SK-N-SH (cell line): ENCODE data around the gene ENTPD6. TPM values are rescaled to one million over a fixed set of nuclear protein-coding genes. Genes with fewer than 3 reads are reported as not detected.

ENCODE experiments used
- CTCF ChIA-PET: fragments of 300-600, 350-600 bp; formaldehyde crosslinking; extraction: SDS; loops from one replicate; lab custom pipeline; 2021; lab: Yijun Ruan, JAX
- POLR2A ChIA-PET: fragments of 350-600 bp; sonication (Branson Sonifier 250); formaldehyde crosslinking; extraction: SDS; loops from one replicate; lab custom pipeline; 2020; ENCODE audit warnings: antibody characterized with exemption, inconsistent platforms; lab: Yijun Ruan, JAX
- DNase-seq: peaks from one replicate; pipeline ENCODE4 v3.0.0; 2012
- H2AFZ ChIP-seq: fragments of 200-600 bp; sonication (generic); 2 replicates; pipeline ENCODE4 v1.8.1; 2016; ENCODE audit warnings: antibody characterized with exemption, mild to moderate bottlenecking, low read depth
- H3F3A ChIP-seq: fragments of 200-600 bp; sonication (generic); replicated peaks from 2 replicates; pipeline ENCODE3; 2016; ENCODE audit warnings: antibody characterized with exemption, mild to moderate bottlenecking; ENCODE audit not compliant: insufficient read depth
- H3K27ac ChIP-seq, 2 experiments: fragments of 200-500 bp in 1 of 2; fragments of 200-600 bp in 1 of 2; sonication (Bioruptor generic) in 1 of 2; sonication (generic), shearing (Covaris generic) in 1 of 2; 2 replicates each; pipeline versions ENCODE4 v1.5.1 to v1.6.1; 2014 to 2016; ENCODE audit warnings: low read depth in 2 of 2, inconsistent platforms in 1 of 2, low read length in 1 of 2, mild to moderate bottlenecking in 1 of 2, mixed read lengths in 1 of 2
- H3K27me3 ChIP-seq: fragments of 200-600 bp; sonication (generic), shearing (Covaris generic); 2 replicates; pipeline ENCODE4 v1.6.1; 2016; ENCODE audit warnings: mixed run types; ENCODE audit not compliant: insufficient read depth
- H3K36me3 ChIP-seq, 2 experiments: fragments of 200-500 bp in 1 of 2; fragments of 200-600 bp in 1 of 2; sonication (Bioruptor generic) in 1 of 2; sonication (generic) in 1 of 2; replicated peaks in 1 of 2; 2 replicates each; pipeline versions ENCODE3 to v1.5.1; 2014 to 2016; ENCODE audit warnings: low read length in 1 of 2, mild to moderate bottlenecking in 1 of 2; ENCODE audit not compliant: insufficient read depth in 2 of 2, control insufficient read depth in 1 of 2
- H3K4me1 ChIP-seq, 2 experiments: fragments of 200-500 bp in 1 of 2; fragments of 200-600 bp in 1 of 2; sonication (Bioruptor generic) in 1 of 2; sonication (generic), shearing (Covaris generic) in 1 of 2; 2 replicates each; pipeline versions ENCODE4 v1.5.1 to v1.6.1; 2014 to 2016; ENCODE audit warnings: low read depth in 1 of 2, low read length in 1 of 2, mixed run types in 1 of 2; ENCODE audit not compliant: insufficient read depth in 2 of 2, control insufficient read depth in 1 of 2
- H3K4me2 ChIP-seq: fragments of 200-600 bp; sonication (generic), shearing (Covaris generic); 2 replicates; pipeline ENCODE4 v1.6.1; 2017; ENCODE audit warnings: mixed run types
- H3K4me3 ChIP-seq, 2 experiments: fragments of 200-500 bp in 1 of 2; fragments of 200-600 bp in 1 of 2; sonication (Bioruptor generic) in 1 of 2; sonication (generic), shearing (Covaris generic) in 1 of 2; 2 replicates each; pipeline versions ENCODE4 v1.5.1 to v1.8.1; 2014 to 2016; ENCODE audit warnings: low read depth in 2 of 2, inconsistent platforms in 1 of 2, low read length in 1 of 2, mild to moderate bottlenecking in 1 of 2, mixed read lengths in 1 of 2, moderate library complexity in 1 of 2
- H3K79me2 ChIP-seq: fragments of 200-600 bp; sonication (generic); 2 replicates; pipeline ENCODE4 v1.8.1; 2017; ENCODE audit warnings: mild to moderate bottlenecking; ENCODE audit not compliant: insufficient read depth
- H3K9ac ChIP-seq: fragments of 200-600 bp; sonication (generic); 2 replicates; pipeline ENCODE4 v1.6.1; 2017; ENCODE audit warnings: mixed run types
- H3K9me2 ChIP-seq: fragments of 200-600 bp; sonication (generic); 2 replicates; pipeline ENCODE4 v1.6.1; 2017; ENCODE audit warnings: mixed run types
- H3K9me3 ChIP-seq: fragments of 200-600 bp; sonication (generic); 2 replicates; pipeline ENCODE4 v1.6.1; 2017; ENCODE audit warnings: mixed run types, mild to moderate bottlenecking, moderate library complexity
- H4K20me1 ChIP-seq: fragments of 200-600 bp; sonication (generic); 2 replicates; pipeline ENCODE4 v1.6.1; 2017; ENCODE audit warnings: mild to moderate bottlenecking, mixed run types; ENCODE audit not compliant: insufficient read depth
- CHD2 ChIP-seq: fragments of 150-350 bp; IDR thresholded peaks from 2 replicates; pipeline ENCODE4 v1.6.1; 2018; ENCODE audit warnings: low read length; ENCODE audit not compliant: partially characterized antibody
- FOXJ3 ChIP-seq: sonication (generic); formaldehyde crosslinking; IDR thresholded peaks from 2 replicates; pipeline ENCODE4 v1.5.1; 2020; ENCODE audit warnings: mild to moderate bottlenecking, missing genetic modification reagents
- GABPA ChIP-seq: IDR thresholded peaks from 2 replicates; pipeline ENCODE4 v1.4.0; 2012; ENCODE audit warnings: low read depth, mild to moderate bottlenecking
- MEF2A ChIP-seq: IDR thresholded peaks from 2 replicates; pipeline ENCODE4 v1.4.0; 2012; ENCODE audit warnings: low read depth, borderline replicate concordance
- POLR2AphosphoS5 ChIP-seq: IDR thresholded peaks from 2 replicates; pipeline ENCODE4 v1.6.1; 2012; ENCODE audit warnings: low read depth, low read length
- RAD21 ChIP-seq: IDR thresholded peaks from 2 replicates; pipeline ENCODE4 v1.6.1; 2012; ENCODE audit warnings: mild to moderate bottlenecking, low read length
- RCOR1 ChIP-seq: fragments of 150-350 bp; IDR thresholded peaks from 2 replicates; pipeline ENCODE4 v1.6.1; 2017; ENCODE audit warnings: antibody characterized with exemption, low read length
- SMC3 ChIP-seq: IDR thresholded peaks from 2 replicates; pipeline ENCODE4 v1.6.1; 2012; ENCODE audit warnings: low read depth, low read length, improper control_type of control experiment
- TAF1 ChIP-seq: IDR thresholded peaks from 2 replicates; pipeline ENCODE4 v1.6.1; 2012; ENCODE audit warnings: low read depth, mild to moderate bottlenecking, low read length, moderate library complexity, borderline replicate concordance
- WGBS: methylation state at CpG from one replicate; pipeline ENCODE4 v1.1.6; 2017; ENCODE audit warnings: low lambda C conversion rate; 5-methylcytosine and 5-hydroxymethylcytosine counted together
- polyA plus RNA-seq, 3 experiments: library from polyadenylated mRNA; depleted of rRNA; stranded (reverse); fragments of >200 nt; gene quantifications; 2 replicates each; pipeline ENCODE4 v1.2.3, GENCODE V29; 2012
- TF ChIP-seq, protein P1 (sequence below): fragments of 150-350 bp; IDR thresholded peaks from 2 replicates; pipeline ENCODE4 v1.6.1; 2017; ENCODE audit warnings: antibody characterized with exemption, low read length, low read depth, borderline replicate concordance
- TF ChIP-seq, protein P2 (sequence below): IDR thresholded peaks from 2 replicates; pipeline ENCODE4 v1.6.1; 2012; ENCODE audit warnings: mild to moderate bottlenecking, low read depth, low read length, moderate library complexity
- TF ChIP-seq, protein P3 (sequence below): IDR thresholded peaks from 2 replicates; pipeline ENCODE4 v1.4.0; 2012; ENCODE audit warnings: low read depth
- TF ChIP-seq, protein P4 (sequence below): fragments of 150-350 bp; IDR thresholded peaks from 2 replicates; pipeline ENCODE4 v1.6.1; 2016; ENCODE audit warnings: mild to moderate bottlenecking, low read depth, low read length
- TF ChIP-seq, protein P5 (sequence below): IDR thresholded peaks from 2 replicates; pipeline ENCODE4 v1.4.0; 2012; ENCODE audit warnings: low read depth, borderline replicate concordance

The ENTPD6 gene
- polyA plus RNA-seq, 1 of the 3 experiments (the other 2 are of a cell fraction) = 76.1 TPM

DNA sequence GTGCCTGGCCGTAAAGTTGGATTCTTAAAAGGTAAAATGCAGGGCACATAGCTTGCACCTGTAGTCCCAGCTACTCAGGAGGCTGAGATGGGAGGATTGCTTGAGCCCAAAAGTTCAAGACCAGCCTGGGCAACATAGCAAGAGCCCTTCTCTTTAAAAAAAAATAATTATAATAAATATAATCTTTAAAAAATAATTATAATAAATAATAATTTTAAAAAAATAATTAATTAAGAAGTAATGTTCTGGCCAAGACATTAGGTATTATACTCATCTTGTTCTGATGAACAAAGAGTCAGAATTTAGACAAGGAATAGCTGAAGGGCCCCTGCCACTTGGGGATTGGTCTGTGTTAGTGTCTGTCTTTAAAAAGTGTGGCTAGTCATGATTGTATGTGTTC is 13.9 kb downstream of the ENTPD6 start:
- ChIA-PET POLR2A (interaction anchor here (0.7 kb wide), 1 partner anchor 87 kb away, joined by 3 read pairs; no protein-coding TSS in a partner anchor), CTCF (no interaction called here)
- 94% methylated on average over 1 of the region's 1 CpG for WGBS

More for the DNA sequence above, 13.9 kb downstream of the ENTPD6 start:
- H3K4me3 ChIP-seq = no peak overlapping the region
- no peak overlapping the region for H3K9ac ChIP-seq
- no peaks in the 10 kb centered on the region for H3K9me2 ChIP-seq
- DNase-seq = no peak
- peaks cover 10 to 27% of the 10 kb centered on the region in 2 experiments for H3K36me3 ChIP-seq
- no peaks in the 10 kb centered on the region for H3F3A ChIP-seq
- no peak overlapping the region for H3K27ac ChIP-seq
- TF ChIP-seq, protein P1, sequence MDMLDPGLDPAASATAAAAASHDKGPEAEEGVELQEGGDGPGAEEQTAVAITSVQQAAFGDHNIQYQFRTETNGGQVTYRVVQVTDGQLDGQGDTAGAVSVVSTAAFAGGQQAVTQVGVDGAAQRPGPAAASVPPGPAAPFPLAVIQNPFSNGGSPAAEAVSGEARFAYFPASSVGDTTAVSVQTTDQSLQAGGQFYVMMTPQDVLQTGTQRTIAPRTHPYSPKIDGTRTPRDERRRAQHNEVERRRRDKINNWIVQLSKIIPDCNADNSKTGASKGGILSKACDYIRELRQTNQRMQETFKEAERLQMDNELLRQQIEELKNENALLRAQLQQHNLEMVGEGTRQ = no peak
- TF ChIP-seq CHD2 (no peak), GABPA (no peak), RAD21 (no peak), MEF2A (no peak), SMC3 (no peak), RCOR1 (no peak), POLR2AphosphoS5 (no peak), TAF1 (no peak), FOXJ3 (CRISPR knock-in tag) (no peak)
- TF ChIP-seq, protein P2, sequence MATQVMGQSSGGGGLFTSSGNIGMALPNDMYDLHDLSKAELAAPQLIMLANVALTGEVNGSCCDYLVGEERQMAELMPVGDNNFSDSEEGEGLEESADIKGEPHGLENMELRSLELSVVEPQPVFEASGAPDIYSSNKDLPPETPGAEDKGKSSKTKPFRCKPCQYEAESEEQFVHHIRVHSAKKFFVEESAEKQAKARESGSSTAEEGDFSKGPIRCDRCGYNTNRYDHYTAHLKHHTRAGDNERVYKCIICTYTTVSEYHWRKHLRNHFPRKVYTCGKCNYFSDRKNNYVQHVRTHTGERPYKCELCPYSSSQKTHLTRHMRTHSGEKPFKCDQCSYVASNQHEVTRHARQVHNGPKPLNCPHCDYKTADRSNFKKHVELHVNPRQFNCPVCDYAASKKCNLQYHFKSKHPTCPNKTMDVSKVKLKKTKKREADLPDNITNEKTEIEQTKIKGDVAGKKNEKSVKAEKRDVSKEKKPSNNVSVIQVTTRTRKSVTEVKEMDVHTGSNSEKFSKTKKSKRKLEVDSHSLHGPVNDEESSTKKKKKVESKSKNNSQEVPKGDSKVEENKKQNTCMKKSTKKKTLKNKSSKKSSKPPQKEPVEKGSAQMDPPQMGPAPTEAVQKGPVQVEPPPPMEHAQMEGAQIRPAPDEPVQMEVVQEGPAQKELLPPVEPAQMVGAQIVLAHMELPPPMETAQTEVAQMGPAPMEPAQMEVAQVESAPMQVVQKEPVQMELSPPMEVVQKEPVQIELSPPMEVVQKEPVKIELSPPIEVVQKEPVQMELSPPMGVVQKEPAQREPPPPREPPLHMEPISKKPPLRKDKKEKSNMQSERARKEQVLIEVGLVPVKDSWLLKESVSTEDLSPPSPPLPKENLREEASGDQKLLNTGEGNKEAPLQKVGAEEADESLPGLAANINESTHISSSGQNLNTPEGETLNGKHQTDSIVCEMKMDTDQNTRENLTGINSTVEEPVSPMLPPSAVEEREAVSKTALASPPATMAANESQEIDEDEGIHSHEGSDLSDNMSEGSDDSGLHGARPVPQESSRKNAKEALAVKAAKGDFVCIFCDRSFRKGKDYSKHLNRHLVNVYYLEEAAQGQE = no peak
- TF ChIP-seq, protein P3, sequence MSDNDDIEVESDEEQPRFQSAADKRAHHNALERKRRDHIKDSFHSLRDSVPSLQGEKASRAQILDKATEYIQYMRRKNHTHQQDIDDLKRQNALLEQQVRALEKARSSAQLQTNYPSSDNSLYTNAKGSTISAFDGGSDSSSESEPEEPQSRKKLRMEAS = no peak
- TF ChIP-seq, protein P4, sequence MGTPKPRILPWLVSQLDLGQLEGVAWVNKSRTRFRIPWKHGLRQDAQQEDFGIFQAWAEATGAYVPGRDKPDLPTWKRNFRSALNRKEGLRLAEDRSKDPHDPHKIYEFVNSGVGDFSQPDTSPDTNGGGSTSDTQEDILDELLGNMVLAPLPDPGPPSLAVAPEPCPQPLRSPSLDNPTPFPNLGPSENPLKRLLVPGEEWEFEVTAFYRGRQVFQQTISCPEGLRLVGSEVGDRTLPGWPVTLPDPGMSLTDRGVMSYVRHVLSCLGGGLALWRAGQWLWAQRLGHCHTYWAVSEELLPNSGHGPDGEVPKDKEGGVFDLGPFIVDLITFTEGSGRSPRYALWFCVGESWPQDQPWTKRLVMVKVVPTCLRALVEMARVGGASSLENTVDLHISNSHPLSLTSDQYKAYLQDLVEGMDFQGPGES = no peak
- TF ChIP-seq, protein P5, sequence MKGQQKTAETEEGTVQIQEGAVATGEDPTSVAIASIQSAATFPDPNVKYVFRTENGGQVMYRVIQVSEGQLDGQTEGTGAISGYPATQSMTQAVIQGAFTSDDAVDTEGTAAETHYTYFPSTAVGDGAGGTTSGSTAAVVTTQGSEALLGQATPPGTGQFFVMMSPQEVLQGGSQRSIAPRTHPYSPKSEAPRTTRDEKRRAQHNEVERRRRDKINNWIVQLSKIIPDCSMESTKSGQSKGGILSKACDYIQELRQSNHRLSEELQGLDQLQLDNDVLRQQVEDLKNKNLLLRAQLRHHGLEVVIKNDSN = no peak
- no peaks in the 10 kb centered on the region for H4K20me1 ChIP-seq
- H3K27me3 ChIP-seq = no peaks in the 10 kb centered on the region
- H3K4me1 ChIP-seq = no peaks in the 10 kb centered on the region
- peaks cover 20% of the 10 kb centered on the region for H3K79me2 ChIP-seq
- H2AFZ ChIP-seq = no peak overlapping the region
- no peaks in the 10 kb centered on the region for H3K9me3 ChIP-seq
- no peak overlapping the region for H3K4me2 ChIP-seq
